Parathyroid adenoma (tissue), 2 donors: ENCODE results near the gene TEDC1.

ENCODE experiments used
- H2AFZ ChIP-seq: fragments of 300-600 bp; sonication (generic); one replicate; pipeline ENCODE4 v1.7.0; 2017; ENCODE audit warnings: antibody characterized with exemption, mild to moderate bottlenecking
- H3K27ac ChIP-seq: fragments of 300-600 bp; sonication (generic); one replicate; pipeline ENCODE4 v1.7.0; 2017
- H3K27me3 ChIP-seq: fragments of 300-600 bp; sonication (generic); one replicate; pipeline ENCODE4 v1.7.0; 2017; ENCODE audit warnings: low read length; ENCODE audit not compliant: control insufficient read depth, insufficient read depth
- H3K36me3 ChIP-seq: fragments of 300-600 bp; sonication (generic); one replicate; pipeline ENCODE4 v1.7.0; 2017; ENCODE audit warnings: low read length; ENCODE audit not compliant: control insufficient read depth, insufficient read depth
- H3K4me1 ChIP-seq: fragments of 300-600 bp; sonication (generic); one replicate; pipeline ENCODE4 v1.7.0; 2017; ENCODE audit warnings: control low read depth
- H3K4me2 ChIP-seq: fragments of 300-600 bp; sonication (generic); one replicate; pipeline ENCODE4 v1.7.0; 2017; ENCODE audit warnings: low read length
- H3K4me3 ChIP-seq: fragments of 300-600 bp; sonication (generic); one replicate; pipeline ENCODE4 v1.7.0; 2017; ENCODE audit warnings: low read depth, low read length
- H3K79me2 ChIP-seq: fragments of 300-600 bp; sonication (generic); one replicate; pipeline ENCODE4 v1.7.0; 2017; ENCODE audit warnings: control low read depth
- H3K9ac ChIP-seq: fragments of 300-600 bp; sonication (generic); one replicate; pipeline ENCODE4 v1.7.0; 2017; ENCODE audit warnings: mild to moderate bottlenecking
- H3K9me3 ChIP-seq: fragments of 300-600 bp; sonication (generic); one replicate; pipeline ENCODE4 v1.7.0; 2017; ENCODE audit warnings: low read length; ENCODE audit not compliant: control insufficient read depth
- CTCF ChIP-seq: fragments of 300-600 bp; sonication (generic); IDR thresholded peaks from one replicate; pipeline ENCODE4 v1.7.0; 2017; ENCODE audit warnings: antibody characterized with exemption, mild to moderate bottlenecking
- donor health status: primary hyperparathyroidism.

Gene TEDC1

GRCh38 chr14:105479431-105480158 lies 11.5 kb upstream of the TEDC1 start:
- no peaks in the 10 kb centered on the region for H3K9me3 ChIP-seq
- peaks cover 23% of the 10 kb centered on the region for H3K4me1 ChIP-seq
- H2AFZ ChIP-seq: no peak overlapping the region
- no peaks in the 10 kb centered on the region for H3K27me3 ChIP-seq
- H3K4me2 ChIP-seq: no peak overlapping the region
- peak overlapping the region; percentile 87 for H3K27ac ChIP-seq
- no peaks in the 10 kb centered on the region for H3K36me3 ChIP-seq
- no peak overlapping the region for H3K4me3 ChIP-seq
- no peak overlapping the region for H3K9ac ChIP-seq
- no peaks in the 10 kb centered on the region for H3K79me2 ChIP-seq
- no peak for TF ChIP-seq CTCF

- Histone ChIP-seq H3K4me1 (peaks cover 23% of the 10 kb centered on the region), H3K9ac (no peak overlapping the region), H3K27me3 (no peaks in the 10 kb centered on the region), H2AFZ (peak overlapping the region; percentile 18), H3K4me2 (no peak overlapping the region), H3K36me3 (no peaks in the 10 kb centered on the region), H3K27ac (peak overlapping the region; percentile 87), H3K9me3 (no peaks in the 10 kb centered on the region), H3K79me2 (no peaks in the 10 kb centered on the region), H3K4me3 (no peak overlapping the region)
- no peak for TF ChIP-seq CTCF
Measured at GRCh38 chr14:105480199-105480746, 10.8 kb upstream of the TEDC1 start.

GRCh38 chr14:105480807-105481801 lies 9.9 kb upstream of the TEDC1 start:
- peak overlapping the region; percentile 85 for H3K4me2 ChIP-seq
- peak overlapping the region; percentile 3 for H3K9ac ChIP-seq
- no peaks in the 10 kb centered on the region for H3K79me2 ChIP-seq
- peak overlapping the region; percentile 87 for H3K27ac ChIP-seq
- peaks cover 30% of the 10 kb centered on the region for H3K4me1 ChIP-seq
- no peaks in the 10 kb centered on the region for H3K27me3 ChIP-seq
- no peaks in the 10 kb centered on the region for H3K9me3 ChIP-seq
- H2AFZ ChIP-seq: peak overlapping the region; percentile 75
- peak overlapping the region; percentile 54 for H3K4me3 ChIP-seq
- peak; percentile 99 for TF ChIP-seq CTCF
- H3K36me3 ChIP-seq: no peaks in the 10 kb centered on the region

GRCh38 chr14:105481886-105482457 lies 9.1 kb upstream of the TEDC1 start:
- Histone ChIP-seq H3K27me3 (peaks cover 3% of the 10 kb centered on the region), H3K4me2 (peak overlapping the region; percentile 60), H3K27ac (peak overlapping the region; percentile 87), H3K9me3 (no peaks in the 10 kb centered on the region), H3K9ac (no peak overlapping the region), H3K4me3 (peak overlapping the region; percentile 54), H3K79me2 (no peaks in the 10 kb centered on the region), H2AFZ (peak overlapping the region; percentile 6), H3K4me1 (peaks cover 25% of the 10 kb centered on the region), H3K36me3 (no peaks in the 10 kb centered on the region)
- peak; percentile 45 for TF ChIP-seq CTCF
